Measurements from ENCODE around the gene ADAM33. TPM values are rescaled to one million over a fixed set of nuclear protein-coding genes. Genes with fewer than 3 reads are reported as not detected.

The ADAM33 gene
- total and polyA plus RNA-seq, 2 of the 13 experiments (the other 11 are each of a cell fraction or from before 2014, with no cell fraction given): not detected

DNA sequence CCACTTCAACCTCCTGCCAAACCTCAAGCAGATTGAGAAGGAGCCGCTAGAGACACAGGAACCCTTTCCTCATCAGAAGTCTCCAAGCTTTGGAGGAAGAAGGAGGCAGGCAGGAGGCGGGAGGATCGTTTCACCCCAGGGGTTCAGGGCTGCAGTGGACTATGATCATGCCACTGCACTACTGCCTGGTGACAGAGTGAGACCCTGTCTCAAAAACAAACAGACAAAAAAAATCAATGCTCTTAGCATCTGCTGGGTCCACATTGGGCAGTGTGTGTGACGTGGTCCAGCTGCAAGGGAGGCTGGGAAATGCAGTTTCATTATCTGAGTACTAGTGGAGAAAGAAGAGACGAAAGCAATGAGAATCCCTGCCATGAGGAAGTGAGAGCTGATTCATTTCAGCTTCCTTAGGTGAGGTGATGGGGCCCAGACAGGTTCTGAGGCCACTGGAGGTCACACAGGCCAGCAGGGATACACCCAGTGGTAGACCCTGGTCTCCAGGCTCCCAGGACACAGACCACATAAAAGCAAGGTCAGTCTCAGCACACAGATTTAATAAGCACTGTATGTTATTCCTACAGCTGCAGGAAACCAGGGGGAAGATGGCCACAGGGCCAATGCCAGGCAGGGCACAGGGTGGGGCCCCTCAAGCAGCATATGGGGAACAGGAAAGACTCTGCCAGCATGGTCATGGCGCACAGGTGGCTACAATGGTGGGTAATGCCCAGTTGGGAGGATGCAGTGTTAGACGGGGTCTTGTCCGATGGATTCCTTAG, 22.9 kb downstream of the ADAM33 start (continued):
- TF ChIP-seq, protein P1, sequence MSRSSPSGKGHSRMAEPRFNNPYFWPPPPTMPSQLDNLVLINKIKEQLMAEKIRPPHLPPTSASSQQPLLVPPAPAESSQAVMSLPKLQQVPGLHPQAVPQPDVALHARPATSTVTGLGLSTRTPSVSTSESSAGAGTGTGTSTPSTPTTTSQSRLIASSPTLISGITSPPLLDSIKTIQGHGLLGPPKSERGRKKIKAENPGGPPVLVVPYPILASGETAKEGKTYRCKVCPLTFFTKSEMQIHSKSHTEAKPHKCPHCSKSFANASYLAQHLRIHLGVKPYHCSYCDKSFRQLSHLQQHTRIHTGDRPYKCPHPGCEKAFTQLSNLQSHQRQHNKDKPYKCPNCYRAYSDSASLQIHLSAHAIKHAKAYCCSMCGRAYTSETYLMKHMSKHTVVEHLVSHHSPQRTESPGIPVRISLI (CRISPR knock-in tag; IDR thresholded peaks at IDR 0.05; ENCODE audit: borderline replicate concordance): peak; percentile 93
- 0 out of 2 replicates have a peak, but pooled peaks have one; percentile 10 for TF ChIP-seq HMG20B (CRISPR knock-in tag; conservative IDR thresholded peaks at IDR 0.05)
- peak; percentile 79 for TF ChIP-seq SUZ12 (IDR thresholded peaks at IDR 0.05; ENCODE audit: low read depth, low read length)
- peak; percentile 38; the same call in 1 of the 2 replicates for TF ChIP-seq ZNF205 (CRISPR knock-in tag; IDR thresholded peaks at IDR 0.05)
- TF ChIP-seq, protein P2, sequence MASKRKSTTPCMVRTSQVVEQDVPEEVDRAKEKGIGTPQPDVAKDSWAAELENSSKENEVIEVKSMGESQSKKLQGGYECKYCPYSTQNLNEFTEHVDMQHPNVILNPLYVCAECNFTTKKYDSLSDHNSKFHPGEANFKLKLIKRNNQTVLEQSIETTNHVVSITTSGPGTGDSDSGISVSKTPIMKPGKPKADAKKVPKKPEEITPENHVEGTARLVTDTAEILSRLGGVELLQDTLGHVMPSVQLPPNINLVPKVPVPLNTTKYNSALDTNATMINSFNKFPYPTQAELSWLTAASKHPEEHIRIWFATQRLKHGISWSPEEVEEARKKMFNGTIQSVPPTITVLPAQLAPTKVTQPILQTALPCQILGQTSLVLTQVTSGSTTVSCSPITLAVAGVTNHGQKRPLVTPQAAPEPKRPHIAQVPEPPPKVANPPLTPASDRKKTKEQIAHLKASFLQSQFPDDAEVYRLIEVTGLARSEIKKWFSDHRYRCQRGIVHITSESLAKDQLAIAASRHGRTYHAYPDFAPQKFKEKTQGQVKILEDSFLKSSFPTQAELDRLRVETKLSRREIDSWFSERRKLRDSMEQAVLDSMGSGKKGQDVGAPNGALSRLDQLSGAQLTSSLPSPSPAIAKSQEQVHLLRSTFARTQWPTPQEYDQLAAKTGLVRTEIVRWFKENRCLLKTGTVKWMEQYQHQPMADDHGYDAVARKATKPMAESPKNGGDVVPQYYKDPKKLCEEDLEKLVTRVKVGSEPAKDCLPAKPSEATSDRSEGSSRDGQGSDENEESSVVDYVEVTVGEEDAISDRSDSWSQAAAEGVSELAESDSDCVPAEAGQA (IDR thresholded peaks at IDR 0.05; ENCODE audit: low read depth): no peak; the same call in 1 of the 2 replicates
- TF ChIP-seq, protein P2 (CRISPR knock-in tag; IDR thresholded peaks at IDR 0.05; ENCODE audit: borderline replicate concordance): no peak
- TF ChIP-seq PAXIP1 (CRISPR knock-in tag; conservative IDR thresholded peaks at IDR 0.05): peak; percentile 90
- peak; percentile 30; the same call in 1 of the 2 replicates for TF ChIP-seq BORCS8-MEF2B (CRISPR knock-in tag; IDR thresholded peaks at IDR 0.05)
- TF ChIP-seq MIER2 (CRISPR knock-in tag; IDR thresholded peaks at IDR 0.05): no peak
- TF ChIP-seq, protein P3, sequence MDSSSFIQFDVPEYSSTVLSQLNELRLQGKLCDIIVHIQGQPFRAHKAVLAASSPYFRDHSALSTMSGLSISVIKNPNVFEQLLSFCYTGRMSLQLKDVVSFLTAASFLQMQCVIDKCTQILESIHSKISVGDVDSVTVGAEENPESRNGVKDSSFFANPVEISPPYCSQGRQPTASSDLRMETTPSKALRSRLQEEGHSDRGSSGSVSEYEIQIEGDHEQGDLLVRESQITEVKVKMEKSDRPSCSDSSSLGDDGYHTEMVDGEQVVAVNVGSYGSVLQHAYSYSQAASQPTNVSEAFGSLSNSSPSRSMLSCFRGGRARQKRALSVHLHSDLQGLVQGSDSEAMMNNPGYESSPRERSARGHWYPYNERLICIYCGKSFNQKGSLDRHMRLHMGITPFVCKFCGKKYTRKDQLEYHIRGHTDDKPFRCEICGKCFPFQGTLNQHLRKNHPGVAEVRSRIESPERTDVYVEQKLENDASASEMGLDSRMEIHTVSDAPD (CRISPR knock-in tag; IDR thresholded peaks at IDR 0.05): peak; percentile 65
- TF ChIP-seq ARID5B (CRISPR knock-in tag; IDR thresholded peaks at IDR 0.05): peak; percentile 26; the same call in 1 of the 2 replicates
- TF ChIP-seq HDAC1 (CRISPR knock-in tag; IDR thresholded peaks at IDR 0.05): peak; percentile 66
